ENCODE results near the gene ADGRF4. TPM values are rescaled to one million over a fixed set of nuclear protein-coding genes. Genes with fewer than 3 reads are reported as not detected.

Gene ADGRF4
- total RNA-seq, 1 experiment from 2014 or later: 0.10 TPM

- ChIA-PET CTCF (no interaction called here), POLR2A (no interaction called here)
- H3K4me3 ChIP-seq (ENCODE audit: low read depth in 2 of 2, low read length in 2 of 2): no peak overlapping the region
- in situ Hi-C loops (cut with HindIII; ENCODE audit: low pct_unique_long_range_greater_than_20kb, low sequenced_read_pairs) (no loop called here), intact Hi-C loops (cut with micrococcal nuclease; ENCODE audit: unreplicated experiment) (no loop called here)
- DNase-seq (ENCODE audit: low read depth, low spot score): no peak
- TF ChIP-seq, protein P1, sequence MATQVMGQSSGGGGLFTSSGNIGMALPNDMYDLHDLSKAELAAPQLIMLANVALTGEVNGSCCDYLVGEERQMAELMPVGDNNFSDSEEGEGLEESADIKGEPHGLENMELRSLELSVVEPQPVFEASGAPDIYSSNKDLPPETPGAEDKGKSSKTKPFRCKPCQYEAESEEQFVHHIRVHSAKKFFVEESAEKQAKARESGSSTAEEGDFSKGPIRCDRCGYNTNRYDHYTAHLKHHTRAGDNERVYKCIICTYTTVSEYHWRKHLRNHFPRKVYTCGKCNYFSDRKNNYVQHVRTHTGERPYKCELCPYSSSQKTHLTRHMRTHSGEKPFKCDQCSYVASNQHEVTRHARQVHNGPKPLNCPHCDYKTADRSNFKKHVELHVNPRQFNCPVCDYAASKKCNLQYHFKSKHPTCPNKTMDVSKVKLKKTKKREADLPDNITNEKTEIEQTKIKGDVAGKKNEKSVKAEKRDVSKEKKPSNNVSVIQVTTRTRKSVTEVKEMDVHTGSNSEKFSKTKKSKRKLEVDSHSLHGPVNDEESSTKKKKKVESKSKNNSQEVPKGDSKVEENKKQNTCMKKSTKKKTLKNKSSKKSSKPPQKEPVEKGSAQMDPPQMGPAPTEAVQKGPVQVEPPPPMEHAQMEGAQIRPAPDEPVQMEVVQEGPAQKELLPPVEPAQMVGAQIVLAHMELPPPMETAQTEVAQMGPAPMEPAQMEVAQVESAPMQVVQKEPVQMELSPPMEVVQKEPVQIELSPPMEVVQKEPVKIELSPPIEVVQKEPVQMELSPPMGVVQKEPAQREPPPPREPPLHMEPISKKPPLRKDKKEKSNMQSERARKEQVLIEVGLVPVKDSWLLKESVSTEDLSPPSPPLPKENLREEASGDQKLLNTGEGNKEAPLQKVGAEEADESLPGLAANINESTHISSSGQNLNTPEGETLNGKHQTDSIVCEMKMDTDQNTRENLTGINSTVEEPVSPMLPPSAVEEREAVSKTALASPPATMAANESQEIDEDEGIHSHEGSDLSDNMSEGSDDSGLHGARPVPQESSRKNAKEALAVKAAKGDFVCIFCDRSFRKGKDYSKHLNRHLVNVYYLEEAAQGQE (IDR thresholded peaks at IDR 0.05; ENCODE audit: insufficient read depth in 1 of 2, low read depth in 2 of 2, low read length in 1 of 2): no peak
- TF ChIP-seq TCF7L2 (IDR thresholded peaks at IDR 0.05; ENCODE audit: low read depth, low read length): no peak
- TF ChIP-seq POLR2AphosphoS5 (IDR thresholded peaks at IDR 0.05; ENCODE audit: low read depth, low read length): no peak
- TF ChIP-seq SIN3A (IDR thresholded peaks at IDR 0.05; ENCODE audit: borderline replicate concordance, insufficient read depth, low read depth, low read length): no peak
- TF ChIP-seq, protein P2, sequence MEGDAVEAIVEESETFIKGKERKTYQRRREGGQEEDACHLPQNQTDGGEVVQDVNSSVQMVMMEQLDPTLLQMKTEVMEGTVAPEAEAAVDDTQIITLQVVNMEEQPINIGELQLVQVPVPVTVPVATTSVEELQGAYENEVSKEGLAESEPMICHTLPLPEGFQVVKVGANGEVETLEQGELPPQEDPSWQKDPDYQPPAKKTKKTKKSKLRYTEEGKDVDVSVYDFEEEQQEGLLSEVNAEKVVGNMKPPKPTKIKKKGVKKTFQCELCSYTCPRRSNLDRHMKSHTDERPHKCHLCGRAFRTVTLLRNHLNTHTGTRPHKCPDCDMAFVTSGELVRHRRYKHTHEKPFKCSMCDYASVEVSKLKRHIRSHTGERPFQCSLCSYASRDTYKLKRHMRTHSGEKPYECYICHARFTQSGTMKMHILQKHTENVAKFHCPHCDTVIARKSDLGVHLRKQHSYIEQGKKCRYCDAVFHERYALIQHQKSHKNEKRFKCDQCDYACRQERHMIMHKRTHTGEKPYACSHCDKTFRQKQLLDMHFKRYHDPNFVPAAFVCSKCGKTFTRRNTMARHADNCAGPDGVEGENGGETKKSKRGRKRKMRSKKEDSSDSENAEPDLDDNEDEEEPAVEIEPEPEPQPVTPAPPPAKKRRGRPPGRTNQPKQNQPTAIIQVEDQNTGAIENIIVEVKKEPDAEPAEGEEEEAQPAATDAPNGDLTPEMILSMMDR (IDR thresholded peaks at IDR 0.05): no peak
- no peaks in the 10 kb centered on the region for H3K9me3 ChIP-seq (ENCODE audit: control insufficient read depth, insufficient read depth, low read depth, low read length)
- no TSS peak for BruUV-seq (replicated peaks)
- H3K4me1 ChIP-seq (ENCODE audit: control insufficient read depth, insufficient read depth, low read length): no peaks in the 10 kb centered on the region
- no peak overlapping the region for H3K27ac ChIP-seq (ENCODE audit: low read length)
- H3K27me3 ChIP-seq (ENCODE audit: control insufficient read depth, insufficient read depth, low read length): no peaks in the 10 kb centered on the region
- no peaks in the 10 kb centered on the region for H3K36me3 ChIP-seq (ENCODE audit: control insufficient read depth, insufficient read depth, low read length)
- no peak for ATAC-seq
These were observed 29.0 kb downstream of the ADGRF4 start for GRCh38 chr6:47727391-47727790.

DNA sequence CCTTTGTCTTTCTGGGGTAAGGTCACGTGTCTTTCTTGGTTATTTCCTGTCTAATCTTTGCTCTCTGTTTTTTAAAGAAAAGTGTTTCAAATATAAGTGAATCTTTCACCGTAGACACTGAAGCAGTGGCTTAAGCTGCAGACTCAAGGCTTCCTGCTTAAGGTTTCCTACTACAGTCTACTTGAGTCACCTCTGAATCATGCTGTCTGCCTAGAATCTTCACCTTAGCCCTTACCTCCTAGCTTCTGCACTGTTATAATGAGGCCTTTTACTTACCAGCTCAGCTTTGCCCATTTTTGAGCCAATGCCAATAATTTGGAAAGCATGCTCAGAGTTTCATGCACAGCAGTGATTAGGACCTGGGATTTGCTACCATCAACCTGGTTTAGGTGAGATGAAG, 30.6 kb downstream of the ADGRF4 start:
- TF ChIP-seq SIN3A (IDR thresholded peaks at IDR 0.05; ENCODE audit: borderline replicate concordance, insufficient read depth, low read depth, low read length): no peak
- TF ChIP-seq TCF7L2 (IDR thresholded peaks at IDR 0.05; ENCODE audit: low read depth, low read length): no peak
- TF ChIP-seq, protein P1 (IDR thresholded peaks at IDR 0.05; ENCODE audit: insufficient read depth in 1 of 2, low read depth in 2 of 2, low read length in 1 of 2): no peak
- TF ChIP-seq, protein P2 (IDR thresholded peaks at IDR 0.05): no peak
- TF ChIP-seq POLR2AphosphoS5 (IDR thresholded peaks at IDR 0.05; ENCODE audit: low read depth, low read length): no peak
- H3K27ac ChIP-seq (ENCODE audit: low read length): no peak overlapping the region
- ChIA-PET CTCF (no interaction called here), POLR2A (no interaction called here)
- no peaks in the 10 kb centered on the region for H3K9me3 ChIP-seq (ENCODE audit: control insufficient read depth, insufficient read depth, low read depth, low read length)
- intact Hi-C loops (cut with micrococcal nuclease; ENCODE audit: unreplicated experiment): no loop called here
- no peaks in the 10 kb centered on the region for H3K36me3 ChIP-seq (ENCODE audit: control insufficient read depth, insufficient read depth, low read length)
- ATAC-seq: 0 out of 2 replicates have a peak, but pooled peaks have one; percentile 71
- in situ Hi-C loops (cut with HindIII; ENCODE audit: low pct_unique_long_range_greater_than_20kb, low sequenced_read_pairs): no loop called here
- no peaks in the 10 kb centered on the region for H3K4me1 ChIP-seq (ENCODE audit: control insufficient read depth, insufficient read depth, low read length)
- no TSS peak for BruUV-seq (replicated peaks)
- DNase-seq (ENCODE audit: low read depth, low spot score): no peak
- H3K27me3 ChIP-seq (ENCODE audit: control insufficient read depth, insufficient read depth, low read length): no peaks in the 10 kb centered on the region
- H3K4me3 ChIP-seq (ENCODE audit: low read depth in 2 of 2, low read length in 2 of 2): no peak overlapping the region
